GM13977 (cell line): ENCODE data around the gene SCN5A.

Experiments used
- DNase-seq: peaks from one replicate; pipeline ENCODE4 v3.0.0; 2012; ENCODE audit warnings: low spot score
- in situ Hi-C: fragments of 300-500 bp; cut with MboI; formaldehyde crosslinking; loops from one replicate; pipeline ENCODE4 v1.12.0; 2022; ENCODE audit warnings: low sequenced_read_pairs, low pct_unique_long_range_greater_than_20kb, mixed read lengths, inconsistent platforms; ENCODE audit not compliant: unreplicated experiment
- TF ChIP-seq, protein P1 (sequence below): IDR thresholded peaks from 2 replicates; pipeline ENCODE4 v1.5.1; 2012; ENCODE audit warnings: mild to moderate bottlenecking, control low read depth; ENCODE audit not compliant: insufficient read depth; ENCODE audit errors: extremely low read depth, missing control alignments

The SCN5A gene

DNA sequence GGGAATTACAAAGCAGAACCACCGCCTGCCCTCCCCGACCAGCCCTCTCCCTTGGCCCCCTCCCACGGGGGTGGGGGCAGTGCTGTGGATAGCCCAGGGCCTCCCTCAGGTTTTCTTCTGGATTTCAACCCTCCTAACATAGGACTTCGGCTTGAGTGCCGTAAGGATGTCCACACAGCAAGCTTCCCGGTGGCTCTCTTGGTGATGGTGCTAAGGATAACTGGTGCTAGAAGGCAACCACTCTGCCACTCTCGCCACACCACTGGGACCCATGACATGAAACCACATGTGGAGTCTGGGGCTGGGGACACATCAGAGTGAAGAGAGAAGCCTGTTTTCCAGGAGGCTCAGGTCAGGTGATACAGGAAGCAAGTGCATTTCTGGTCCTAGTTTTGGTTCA lies 35.4 kb downstream of the SCN5A start:
- TF ChIP-seq, protein P1, sequence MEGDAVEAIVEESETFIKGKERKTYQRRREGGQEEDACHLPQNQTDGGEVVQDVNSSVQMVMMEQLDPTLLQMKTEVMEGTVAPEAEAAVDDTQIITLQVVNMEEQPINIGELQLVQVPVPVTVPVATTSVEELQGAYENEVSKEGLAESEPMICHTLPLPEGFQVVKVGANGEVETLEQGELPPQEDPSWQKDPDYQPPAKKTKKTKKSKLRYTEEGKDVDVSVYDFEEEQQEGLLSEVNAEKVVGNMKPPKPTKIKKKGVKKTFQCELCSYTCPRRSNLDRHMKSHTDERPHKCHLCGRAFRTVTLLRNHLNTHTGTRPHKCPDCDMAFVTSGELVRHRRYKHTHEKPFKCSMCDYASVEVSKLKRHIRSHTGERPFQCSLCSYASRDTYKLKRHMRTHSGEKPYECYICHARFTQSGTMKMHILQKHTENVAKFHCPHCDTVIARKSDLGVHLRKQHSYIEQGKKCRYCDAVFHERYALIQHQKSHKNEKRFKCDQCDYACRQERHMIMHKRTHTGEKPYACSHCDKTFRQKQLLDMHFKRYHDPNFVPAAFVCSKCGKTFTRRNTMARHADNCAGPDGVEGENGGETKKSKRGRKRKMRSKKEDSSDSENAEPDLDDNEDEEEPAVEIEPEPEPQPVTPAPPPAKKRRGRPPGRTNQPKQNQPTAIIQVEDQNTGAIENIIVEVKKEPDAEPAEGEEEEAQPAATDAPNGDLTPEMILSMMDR, result no peak
- no peak for DNase-seq
- in situ Hi-C loops, result no loop called here

DNA sequence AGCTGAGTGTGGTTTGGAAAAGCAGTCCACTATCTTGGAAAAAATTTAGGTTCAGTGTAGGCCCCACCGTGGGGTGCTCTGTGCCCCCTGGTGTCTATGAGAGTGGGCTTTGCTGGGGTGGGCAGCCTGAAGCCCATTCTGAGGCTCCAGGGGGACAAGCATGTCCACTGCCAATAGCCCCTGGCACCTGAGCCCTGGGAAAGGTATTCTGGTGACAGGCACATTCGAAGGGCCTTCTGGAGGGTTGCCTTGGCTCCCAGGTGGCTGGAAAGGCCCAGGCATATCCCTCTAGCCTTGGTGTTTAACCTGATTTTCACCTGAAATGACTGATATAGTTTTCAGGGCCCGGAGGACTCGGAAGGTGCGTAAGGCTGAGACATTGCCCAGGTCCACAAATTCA lies 36.1 kb downstream of the SCN5A start:
- TF ChIP-seq, protein P1, result no peak
- in situ Hi-C loops, result no loop called here
- no peak for DNase-seq

DNA sequence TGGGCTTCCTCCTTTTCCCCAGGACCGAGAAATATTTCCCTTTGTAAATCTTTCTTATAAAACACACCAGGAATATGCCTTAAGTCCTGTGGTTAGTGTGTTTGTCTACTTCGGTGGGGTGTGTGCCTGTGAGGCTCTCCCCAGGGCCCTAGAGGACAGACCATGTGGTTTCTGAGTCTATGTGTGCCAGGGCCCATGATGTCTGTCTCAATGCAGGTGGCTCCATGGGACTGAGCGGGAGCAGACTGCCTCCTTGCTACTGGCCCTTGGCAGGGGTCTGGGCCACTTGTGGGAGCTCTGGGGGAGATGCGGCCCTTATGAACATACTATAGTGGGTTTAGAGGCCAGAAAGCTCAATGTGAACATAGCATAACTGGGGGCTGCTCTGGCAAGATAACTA lies 37.6 kb downstream of the SCN5A start:
- TF ChIP-seq, protein P1, result no peak
- in situ Hi-C loops, result no loop called here
- no peak for DNase-seq

DNA sequence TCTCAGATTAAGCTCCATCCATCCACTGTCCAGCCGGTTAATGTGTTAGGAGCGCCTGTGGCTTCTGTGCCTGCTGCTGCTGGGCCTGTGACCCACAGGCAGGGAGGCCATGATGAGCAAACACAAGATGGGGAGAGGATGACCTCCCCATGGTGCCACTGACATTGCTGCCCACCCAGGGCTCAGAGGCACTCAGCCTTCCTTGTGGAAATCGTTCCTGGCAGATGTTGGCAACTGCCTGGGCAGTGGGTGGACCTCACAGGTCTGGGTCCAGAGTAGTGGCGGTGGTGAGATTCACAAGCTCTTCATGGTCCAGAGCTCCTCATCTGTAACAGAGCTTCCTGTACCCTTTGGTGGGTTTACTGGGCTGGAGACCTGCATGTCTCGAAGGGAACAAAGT lies 38.6 kb downstream of the SCN5A start:
- TF ChIP-seq, protein P1, result no peak
- no peak for DNase-seq
- in situ Hi-C loops, result no loop called here

DNA sequence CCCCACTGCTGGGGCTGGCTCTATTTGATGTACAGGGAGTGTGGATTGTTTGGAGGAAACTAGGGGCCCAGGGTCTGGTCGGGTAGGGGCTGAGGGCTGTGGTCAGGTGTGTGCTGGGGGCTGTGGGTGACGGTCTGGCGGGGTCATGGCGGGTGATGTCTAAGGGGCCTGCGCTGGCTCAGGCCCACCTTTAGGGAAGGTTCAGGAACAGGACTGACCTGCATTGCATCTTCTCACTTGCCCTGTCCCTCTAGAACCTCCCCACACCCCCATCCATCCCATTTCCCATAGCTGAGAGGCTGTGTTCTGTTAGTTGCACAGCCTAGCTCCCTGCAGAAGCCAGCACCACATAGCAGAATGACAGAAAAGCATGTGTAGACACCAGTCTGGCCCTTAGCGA lies 39.1 kb downstream of the SCN5A start:
- TF ChIP-seq, protein P1, result no peak
- in situ Hi-C loops, result no loop called here
- DNase-seq, result no peak

DNA sequence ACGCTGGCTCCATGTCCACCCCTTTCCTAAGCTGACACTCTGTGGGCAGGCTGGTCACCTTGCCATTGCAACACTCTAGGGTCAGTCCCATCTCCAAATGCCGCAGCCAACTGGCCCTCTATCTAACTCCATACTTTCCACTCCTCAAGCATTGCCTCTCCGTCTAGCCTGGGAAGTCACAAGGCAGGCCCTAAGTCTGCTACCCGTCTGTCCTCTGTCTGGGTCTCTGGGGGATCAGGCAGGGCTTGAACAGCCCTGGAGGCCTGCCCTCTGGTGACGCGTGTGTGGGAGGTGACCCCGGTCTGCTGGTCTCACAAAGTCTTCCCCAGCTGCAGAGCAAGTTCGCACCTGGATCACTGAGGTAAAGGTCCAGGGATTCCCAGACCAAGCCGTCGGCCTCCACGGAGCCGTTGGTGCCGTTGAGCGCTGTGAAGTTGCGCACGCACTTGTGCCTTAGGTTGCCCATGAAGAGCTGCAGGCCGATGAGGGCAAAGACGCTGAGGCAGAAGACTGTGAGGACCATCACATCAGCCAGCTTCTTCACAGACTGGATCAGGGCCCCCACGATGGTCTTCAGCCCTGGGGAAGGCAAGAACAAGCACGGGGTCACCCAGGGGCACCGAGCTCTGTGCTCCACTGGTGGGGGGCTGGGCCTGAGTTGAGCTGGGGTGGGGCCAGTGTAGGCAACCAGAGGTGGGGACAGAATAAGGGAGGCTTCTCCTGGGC lies 39.9 kb downstream of the SCN5A start:
- TF ChIP-seq, protein P1, result no peak
- no peak for DNase-seq
- in situ Hi-C loops, result no loop called here

DNA sequence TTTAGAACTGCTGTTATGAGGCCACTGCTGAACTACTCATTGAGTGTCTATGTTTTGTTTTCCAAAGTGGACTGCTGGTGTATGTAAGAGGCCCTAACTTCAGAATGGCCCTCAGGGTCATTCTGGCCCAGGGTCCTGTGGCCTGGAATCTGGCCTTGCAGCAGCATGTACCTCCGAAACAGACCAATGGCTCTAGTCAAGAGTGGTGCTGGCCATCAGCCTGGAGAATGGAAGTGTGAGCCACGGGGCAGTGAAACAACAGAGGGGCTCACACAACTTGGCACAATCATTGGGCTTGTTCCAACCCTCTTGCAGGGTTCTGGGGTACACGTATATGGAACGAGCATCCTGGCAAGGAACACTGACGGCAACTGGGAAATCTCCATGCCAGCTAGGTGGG lies 40.5 kb downstream of the SCN5A start:
- in situ Hi-C loops, result no loop called here
- TF ChIP-seq, protein P1, result no peak
- DNase-seq, result no peak
